ENCODE measurements around the gene CXCR4.

GRCh38 chr2:136068581-136069227, 49.2 kb downstream of the CXCR4 start:
- TF ChIP-seq CTCF (IDR thresholded peaks at IDR 0.05; ENCODE audit: poor library complexity, severe bottlenecking) = no peak
- TF ChIP-seq SMC3 (conservative IDR thresholded peaks at IDR 0.05; ENCODE audit: poor library complexity) = no peak
